Measurements from ENCODE around the gene CLSTN3.
A peak's percentile ranks its signal among the peaks of the same experiment; 100 is the strongest.

Gene CLSTN3

GRCh38 chr12:7129872-7130691 is at the start of gene CLSTN3:
Gene CLSTN3, plus strand, starts transcription at chr12:7130371. Its CDS starts 278 bp downstream, at chr12:7130649.
- peak; percentile 82 for DNase-seq

- no peak for DNase-seq
These were observed 49.1 kb upstream of the CLSTN3 start for GRCh38 chr12:7081037-7081436.

DNA sequence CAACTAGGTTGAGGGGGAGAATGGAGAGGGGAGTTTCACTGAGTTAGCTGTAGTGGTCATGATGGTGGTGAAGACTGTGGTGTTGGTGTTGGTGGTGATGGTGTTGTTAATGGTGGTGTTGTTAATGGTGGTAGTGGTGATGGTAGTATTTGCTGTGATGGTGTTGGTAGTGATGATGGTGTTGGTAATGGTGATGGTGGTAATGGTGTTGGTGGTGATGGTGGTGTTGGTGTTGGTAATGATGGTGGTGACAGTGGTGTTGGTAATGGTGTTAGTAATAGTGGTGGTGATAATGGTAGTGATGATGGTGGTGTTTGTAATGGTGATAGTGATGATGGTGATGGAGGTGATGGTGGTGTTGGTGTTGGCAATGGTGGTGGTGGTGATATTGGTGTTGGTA is 47.0 kb upstream of the CLSTN3 start:
- no peak for DNase-seq

DNA sequence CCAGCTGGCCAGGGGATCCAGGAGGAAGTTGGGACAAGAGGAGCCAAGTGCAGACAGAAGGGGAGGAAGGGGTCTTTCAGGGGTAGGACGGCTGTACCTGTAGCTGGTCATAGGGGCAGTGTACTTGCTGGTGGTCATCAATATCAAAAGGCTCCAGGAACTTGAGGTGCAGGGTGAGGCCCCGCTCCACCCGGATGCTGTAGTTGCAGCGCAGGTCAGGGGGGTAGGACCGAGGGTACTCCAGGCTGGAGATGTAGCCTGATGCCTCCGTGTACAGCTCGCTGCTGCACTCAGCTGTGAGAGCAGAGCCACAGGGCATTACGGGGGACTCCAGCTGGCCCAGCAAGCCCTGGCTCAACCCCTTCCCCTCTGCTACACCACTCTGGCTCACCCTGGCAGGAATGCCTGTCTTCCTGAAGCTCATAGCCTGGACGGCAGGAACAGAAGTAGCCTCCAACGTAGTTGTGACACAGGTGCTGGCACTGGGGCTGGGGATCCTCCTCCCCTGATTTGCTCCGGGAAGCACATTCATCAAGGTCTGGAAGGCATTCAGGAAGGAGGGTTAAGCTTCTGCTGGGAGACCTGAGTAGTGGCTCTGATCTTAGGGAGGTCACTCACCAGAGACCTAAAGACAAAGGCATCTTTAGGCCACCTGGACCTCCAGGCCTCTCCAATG is 40.8 kb upstream of the CLSTN3 start:
- no peak for DNase-seq

DNA sequence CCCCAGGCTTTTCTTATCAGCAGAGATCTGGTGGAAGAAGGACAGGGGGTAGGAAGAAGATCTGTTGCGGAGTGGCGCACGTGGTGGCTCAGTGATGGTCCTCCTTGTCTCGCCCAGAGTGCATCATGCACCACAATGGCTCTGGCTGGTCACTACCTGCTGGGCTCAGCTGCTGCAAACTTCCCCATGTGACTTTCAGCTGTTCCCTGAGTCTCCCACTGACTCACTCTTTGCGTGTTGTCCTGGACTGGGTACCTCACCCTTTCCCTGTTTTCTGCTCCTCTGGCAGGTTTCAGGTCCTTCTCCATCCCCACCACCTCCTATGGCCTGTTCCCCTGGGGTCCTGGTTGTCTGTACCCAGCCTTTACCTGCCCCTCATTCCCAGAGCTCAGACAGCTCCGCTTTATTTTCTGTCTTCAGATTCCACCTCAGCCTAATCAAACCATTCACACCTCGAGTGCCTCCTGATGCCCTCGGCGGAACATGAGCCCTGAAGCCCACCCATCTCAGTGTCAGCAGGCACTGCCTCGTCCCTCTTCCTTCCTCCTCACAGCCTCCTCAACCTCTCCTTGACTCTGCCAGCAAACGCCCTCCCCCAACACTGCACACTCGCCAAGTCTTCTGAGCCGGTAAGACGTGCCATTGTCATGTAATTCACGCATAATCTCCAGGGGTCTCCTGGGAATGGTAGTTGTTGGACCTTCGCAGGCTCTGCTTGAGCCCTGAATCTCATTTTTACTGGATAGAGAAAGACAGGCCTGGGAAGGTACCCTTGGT is 39.8 kb upstream of the CLSTN3 start:
- no peak for DNase-seq

DNA sequence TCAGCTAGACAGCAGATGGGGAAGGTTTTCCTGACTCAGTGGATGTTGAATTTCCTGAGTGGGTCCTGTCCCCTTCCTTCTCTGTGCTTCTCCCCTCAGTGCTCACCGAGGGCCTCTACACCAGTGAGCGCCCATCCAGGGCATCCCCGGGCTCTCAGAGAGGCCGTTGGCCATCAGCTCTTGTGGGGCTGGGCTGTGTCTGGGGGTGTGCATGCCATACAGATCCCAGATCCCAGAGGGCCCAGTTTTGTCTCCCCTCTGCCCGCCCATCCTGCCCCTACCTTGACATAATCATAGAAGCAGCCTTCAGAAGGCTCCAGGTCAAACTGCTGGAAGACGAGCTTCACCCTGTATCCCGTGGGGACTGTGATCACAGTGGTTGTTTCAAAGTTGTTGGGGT is 39.0 kb upstream of the CLSTN3 start:
- no peak for DNase-seq

DNA sequence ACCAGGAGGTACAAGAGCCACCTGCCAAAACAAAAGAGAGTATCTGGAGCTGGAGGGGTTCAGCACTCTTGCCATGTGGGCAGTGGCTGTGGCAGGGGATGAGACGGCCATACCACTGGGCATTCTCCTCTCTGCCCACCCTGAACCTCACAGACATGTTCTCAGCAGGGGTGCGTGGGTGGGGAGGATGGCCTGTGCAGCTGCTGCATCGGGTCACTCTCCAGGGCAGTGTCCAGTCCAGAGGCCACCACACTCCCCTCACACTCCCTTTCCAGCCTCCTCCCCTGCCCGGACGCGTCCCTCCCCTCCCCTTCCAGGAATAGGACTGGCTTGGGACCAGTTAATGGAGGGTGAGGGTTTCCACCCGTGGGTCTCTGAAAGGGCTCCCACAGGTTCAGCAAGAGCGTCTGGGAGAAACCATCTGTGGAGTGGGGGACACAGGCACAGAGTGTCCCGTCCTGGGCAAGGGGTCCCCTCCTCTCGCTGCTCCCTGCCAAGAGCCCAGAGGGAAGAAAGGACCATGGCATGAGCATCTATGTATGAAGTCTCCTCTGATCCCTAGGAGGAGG is 38.4 kb upstream of the CLSTN3 start:
- no peak for DNase-seq

- DNase-seq, result peak; percentile 18
These were observed 37.8 kb upstream of the CLSTN3 start, which contains the start of gene C1R for GRCh38 chr12:7092229-7092985. Gene C1R, minus strand, starts transcription at chr12:7092445. Its CDS starts 57 bp downstream, at chr12:7092388.

DNA sequence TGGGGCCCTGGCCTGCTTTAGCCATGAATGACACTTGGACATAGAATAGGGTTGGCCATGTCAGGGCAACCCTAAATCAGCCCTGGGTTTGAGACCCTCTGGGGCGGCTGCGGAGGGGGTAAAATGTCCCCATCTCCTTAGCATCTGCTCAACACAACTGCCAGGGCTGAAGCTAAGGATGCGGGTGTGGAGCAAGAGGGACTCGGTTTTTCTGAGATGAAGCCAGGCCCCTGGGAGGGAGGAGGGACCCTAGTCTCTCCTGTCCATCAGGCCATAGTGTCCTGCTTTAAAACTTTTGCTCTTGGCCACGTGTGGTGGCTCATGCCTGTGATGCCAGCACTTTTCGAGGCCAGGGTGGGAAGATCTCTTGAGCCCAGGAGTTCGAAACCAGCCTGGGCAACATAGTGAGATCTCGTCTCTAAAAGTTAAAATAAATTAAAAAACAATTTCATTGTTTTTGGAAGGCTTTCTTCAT is 37.1 kb upstream of the CLSTN3 start:
- DNase-seq, result no peak

DNA sequence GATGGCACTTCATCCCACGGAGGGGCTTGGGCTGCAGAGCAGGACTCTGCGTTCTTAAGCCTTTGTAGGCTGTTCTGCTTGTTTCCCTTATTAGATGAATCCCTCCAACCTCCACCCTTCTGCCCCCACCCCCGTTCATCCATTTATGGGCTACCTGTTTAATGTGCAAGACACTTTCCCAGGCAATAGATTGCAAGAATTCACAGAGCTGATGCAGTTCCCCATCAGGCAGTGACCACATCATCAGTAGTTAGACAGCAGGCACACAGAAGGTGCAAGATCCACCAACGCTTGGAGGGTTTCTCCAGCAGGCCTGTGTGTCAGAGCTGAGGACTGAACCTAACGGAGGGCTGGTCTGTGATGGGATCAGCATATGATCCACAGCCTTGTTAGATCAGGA is 36.7 kb upstream of the CLSTN3 start:
- no peak for DNase-seq

DNA sequence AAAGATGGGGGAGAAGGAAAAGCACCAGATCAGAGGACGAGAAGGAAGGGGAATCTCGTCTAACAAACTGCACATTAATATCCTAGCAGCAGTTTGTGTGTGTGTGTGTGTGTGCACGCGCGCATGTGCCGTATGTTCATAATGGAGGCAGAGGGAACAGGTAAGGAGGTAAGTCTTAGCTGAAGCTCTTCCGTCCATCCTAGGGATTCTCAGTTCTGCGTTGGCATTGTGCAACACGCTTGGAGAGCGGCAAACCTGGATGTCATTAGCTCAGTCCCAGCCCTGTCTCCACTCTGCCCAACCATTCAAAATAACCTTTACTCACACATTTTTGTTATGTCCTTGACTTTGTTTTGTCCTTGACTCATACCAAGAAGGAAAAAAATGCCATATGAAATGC is 36.3 kb upstream of the CLSTN3 start:
- DNase-seq, result no peak

DNA sequence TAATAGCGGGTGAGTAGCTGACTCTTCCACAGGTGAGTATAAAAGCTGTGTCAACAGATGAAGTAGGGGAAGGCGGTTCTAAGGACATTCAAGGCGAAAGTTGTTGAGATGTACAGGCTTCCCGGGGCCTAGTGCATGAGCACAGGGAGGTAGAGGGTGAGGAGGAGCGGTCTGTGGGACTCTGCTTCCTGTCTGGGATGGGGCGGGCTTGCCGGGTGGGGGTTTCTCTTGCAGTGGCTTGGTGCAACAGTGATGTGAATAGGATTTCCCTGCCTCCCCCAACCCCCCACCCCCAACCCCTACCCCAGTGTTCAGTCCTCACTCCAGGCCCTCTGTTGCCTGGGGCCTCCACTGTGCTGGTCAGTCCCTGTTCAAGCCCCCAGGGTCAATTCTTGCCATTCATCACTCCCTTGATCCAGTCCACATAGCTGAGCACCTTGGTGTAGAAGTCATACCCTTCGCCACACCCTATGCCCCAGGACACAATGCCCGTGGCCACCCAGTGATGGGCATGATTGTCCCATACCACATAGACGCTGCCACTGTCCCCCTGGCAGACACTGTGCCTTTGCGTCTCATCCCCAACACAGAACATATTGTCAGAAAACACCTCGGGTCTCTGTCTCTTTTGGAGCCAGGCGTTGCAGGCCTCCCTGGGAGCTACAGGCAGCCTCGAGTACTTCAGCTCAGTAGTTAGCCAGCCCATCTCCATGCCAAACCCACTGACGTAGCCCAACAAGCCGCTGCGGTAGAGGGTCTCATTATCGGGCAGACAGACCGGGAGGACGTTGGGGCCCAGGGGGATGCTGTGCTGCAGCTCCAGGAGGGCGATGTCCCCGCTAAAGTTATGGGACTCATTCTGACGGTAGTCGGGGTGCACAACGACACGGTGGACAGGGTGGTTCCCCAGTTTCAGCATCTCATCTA is 33.9 kb upstream of the CLSTN3 start:
- no peak for DNase-seq

DNA sequence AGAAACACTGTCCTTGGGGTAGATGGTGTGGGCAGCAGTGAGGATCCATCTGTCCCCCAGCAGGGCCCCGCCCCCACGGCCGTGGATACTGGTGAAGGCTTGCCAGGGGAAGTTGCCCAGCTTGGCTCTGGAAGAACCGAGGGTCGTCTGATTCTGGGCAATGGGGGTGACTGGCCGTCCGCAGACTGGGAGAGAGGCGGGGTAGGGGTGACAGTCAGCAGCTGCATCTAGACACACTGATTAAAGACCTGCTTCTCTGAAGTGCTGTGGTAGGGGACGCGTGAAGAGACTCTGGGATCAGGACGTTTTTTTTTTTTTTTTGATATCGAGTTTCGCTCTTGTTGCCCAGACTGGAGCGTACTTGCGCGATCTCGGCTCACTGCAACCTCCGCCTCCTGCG is 33.2 kb upstream of the CLSTN3 start:
- DNase-seq, result peak; percentile 40

- peak; percentile 1 for DNase-seq
These were observed 30.7 kb upstream of the CLSTN3 start for GRCh38 chr12:7099290-7099996.

DNA sequence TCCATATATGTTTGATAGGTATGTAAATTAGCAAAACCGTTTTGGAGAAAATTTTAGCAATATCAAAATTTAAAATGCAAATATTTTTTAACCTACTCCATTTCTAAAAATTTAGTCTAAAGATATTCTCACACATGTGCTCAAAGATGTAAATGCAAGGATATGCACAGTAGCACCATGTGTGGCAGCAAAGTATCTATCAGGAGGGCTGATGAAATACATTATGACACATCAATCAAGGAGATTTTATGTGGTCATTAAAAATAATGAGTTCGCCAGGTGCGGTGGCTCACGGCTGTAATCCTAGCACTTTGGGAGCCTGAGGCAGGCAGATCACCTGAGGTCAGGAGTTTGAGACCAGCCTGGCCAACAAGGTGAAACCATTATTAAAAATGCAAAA is 29.9 kb upstream of the CLSTN3 start:
- DNase-seq, result no peak

- no peak for DNase-seq
These were observed 29.0 kb upstream of the CLSTN3 start for GRCh38 chr12:7101047-7101693.

DNA sequence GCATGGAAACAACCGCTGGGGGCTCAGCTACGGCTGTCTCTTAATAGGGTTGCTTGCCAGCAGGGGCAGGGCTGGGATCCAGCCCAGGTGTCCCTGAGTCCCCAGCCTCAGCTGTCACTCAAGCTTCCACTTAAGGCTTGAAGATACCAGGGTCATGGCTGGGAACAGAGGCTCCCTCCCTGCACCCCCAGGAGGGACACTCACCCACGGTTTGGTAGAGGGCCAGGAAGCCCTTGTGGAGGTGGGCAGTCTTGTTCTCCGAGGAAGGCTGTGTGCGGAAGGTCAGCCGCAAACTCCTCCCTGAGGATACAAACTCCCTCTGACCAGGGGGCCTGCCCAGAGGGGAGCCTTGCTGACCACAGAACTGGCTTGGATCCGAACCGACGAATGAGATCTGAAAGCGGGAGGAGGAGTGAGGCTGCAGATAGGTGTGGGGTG is 28.5 kb upstream of the CLSTN3 start:
- DNase-seq, result no peak

- DNase-seq, result no peak
These were observed 27.6 kb upstream of the CLSTN3 start for GRCh38 chr12:7102582-7102981.

DNA sequence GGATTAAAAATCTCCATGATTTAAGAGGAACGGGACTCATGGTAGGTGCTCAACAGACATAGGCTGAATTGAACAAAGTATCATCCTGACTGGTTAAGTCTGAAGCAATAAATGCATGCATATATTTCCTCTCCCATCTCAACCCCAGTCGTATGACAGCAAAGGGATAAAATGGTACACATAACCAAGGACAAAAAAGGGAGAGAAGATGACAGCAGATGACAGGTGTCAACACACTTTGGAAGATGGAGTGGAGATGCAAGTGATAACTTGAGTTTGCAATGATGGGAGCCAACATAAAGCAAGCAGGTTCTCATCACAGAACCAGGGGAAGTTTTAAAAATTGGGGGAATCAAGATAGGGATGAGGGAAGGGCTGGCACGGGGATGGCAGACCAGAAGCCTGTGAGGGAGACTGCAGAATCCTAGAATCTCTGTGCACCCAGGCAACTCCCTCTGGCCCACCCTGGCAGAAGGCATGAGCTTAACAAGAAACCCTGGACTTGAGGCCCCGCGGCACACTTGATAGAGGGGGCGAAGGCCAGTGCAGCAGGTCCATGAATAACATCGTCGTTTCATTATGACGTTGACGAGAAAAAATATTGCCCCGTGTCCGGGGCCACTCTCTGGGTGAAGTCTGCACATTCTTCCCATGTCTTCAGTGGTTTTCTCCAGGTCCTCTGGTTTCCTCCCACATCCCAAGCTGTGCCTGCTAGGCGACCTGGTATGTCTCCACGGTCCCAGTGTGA is 26.2 kb upstream of the CLSTN3 start:
- no peak for DNase-seq
